ENCODE measurements around the gene ZNF630. TPM values are rescaled to one million over a fixed set of nuclear protein-coding genes. Genes with fewer than 3 reads are reported as not detected.
"Not testable (repeated sequence)": the region's sequence is repeated elsewhere in the genome, so short reads cannot be mapped to it uniquely, and the experiment has no call there.

The ZNF630 gene
- total RNA-seq, 4 donors from 2014 or later = 4.6 to 29.9 (median 14.1) TPM

DNA sequence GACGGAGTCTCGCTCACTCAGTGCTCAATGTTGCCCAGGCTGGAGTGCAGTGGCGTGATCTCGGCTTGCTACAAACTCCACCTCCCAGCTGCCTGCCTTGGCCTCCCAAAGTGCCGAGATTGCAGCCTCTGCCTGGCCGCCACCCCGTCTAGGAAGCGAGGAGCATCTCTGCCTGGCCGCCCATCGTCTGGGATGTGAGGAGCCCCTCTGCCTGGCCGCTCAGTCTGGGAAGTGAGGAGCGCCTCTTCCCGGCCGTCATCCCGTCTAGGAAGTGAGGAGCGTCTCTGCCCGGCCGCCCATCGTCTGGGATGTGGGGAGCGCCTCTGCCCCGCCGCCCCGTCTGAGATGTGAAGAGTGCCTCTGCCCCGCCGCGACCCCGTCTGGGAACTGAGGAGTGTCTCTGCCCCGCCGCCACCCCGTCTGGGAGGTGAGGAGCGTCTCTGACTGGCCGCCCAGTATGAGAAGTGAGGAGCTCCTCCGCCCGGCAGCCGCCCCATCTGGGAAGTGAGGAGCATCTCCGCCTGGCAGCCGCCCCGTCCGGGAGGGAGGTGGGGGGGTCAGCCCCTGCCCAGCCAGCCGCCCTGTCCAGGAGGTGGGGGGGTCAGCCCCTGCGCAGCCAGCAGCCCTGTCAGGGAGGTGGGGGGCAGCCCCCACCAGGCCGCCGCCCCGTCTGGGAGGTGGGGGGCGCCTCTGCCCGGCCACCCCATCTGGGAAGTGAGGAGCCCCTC, 54.7 kb downstream of the ZNF630 start:
- H3K27me3 ChIP-seq; H3K4me3 ChIP-seq; H3K36me3 ChIP-seq; H3K9me3 ChIP-seq; DNase-seq; in situ Hi-C loops (cut with MboI; ENCODE audit: low pct_ligation_motif_present in 1 of 4, low pct_unique_long_range_greater_than_20kb in 1 of 4, low sequenced_read_pairs in 3 of 4); H3K4me1 ChIP-seq; intact Hi-C loops (cut with DNase I; ENCODE audit: low total_unique reads); H3K27ac ChIP-seq: not testable (repeated sequence)
- 95% methylated on average over 31 of the region's 46 CpGs; no CpG with 5 or more reads in 1 of the 2 donors for WGBS, 2 donors (ENCODE audit: low coverage in 1 of 2)

DNA sequence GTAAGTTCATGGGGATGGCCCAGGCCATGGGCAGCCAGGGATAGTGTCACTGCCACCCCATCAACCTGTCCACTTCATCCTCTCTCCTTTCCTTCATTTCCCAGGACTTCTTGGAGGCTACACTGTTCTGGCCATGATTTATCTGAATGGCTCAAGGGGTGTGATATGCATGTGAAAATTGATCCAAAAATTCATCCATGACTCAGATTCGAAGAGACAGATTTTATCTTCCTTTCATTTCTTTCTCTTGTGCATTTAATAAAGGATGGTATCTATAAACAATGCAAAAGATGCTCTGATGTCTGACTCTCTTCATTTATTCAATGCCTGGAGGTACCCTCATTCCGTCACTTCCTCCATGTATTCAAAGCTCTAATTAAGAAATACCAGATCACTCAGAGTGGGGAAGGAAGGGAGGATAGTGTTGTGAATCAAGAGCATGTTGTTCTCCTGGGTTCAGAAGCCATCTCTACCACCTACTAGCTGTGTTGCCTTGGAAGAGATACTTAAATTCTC, 61.9 kb downstream of the ZNF630 start:
- DNase-seq; H3K27ac ChIP-seq; H3K4me1 ChIP-seq; H3K27me3 ChIP-seq; H3K9me3 ChIP-seq; H3K4me3 ChIP-seq; H3K36me3 ChIP-seq; intact Hi-C loops (cut with DNase I; ENCODE audit: low total_unique reads); in situ Hi-C loops (cut with MboI; ENCODE audit: low pct_ligation_motif_present in 1 of 4, low pct_unique_long_range_greater_than_20kb in 1 of 4, low sequenced_read_pairs in 3 of 4): not testable (repeated sequence)
- no CpG with 5 or more reads among the region's 2 CpGs for WGBS, 2 donors (ENCODE audit: low coverage in 1 of 2)

Other genes with a start within 250 kb of the ZNF630 start
- gene ZNF81, start 234.7 kb downstream of the ZNF630 start, total RNA-seq = 10 to 100 TPM in 1 of 4 donors, 1 to 10 TPM in 3; 7.8 to 11.6 (median 8.7) TPM
- gene ZNF182, start 67.7 kb downstream of the ZNF630 start, total RNA-seq = 1 to 10 TPM; 3.7 to 6.8 (median 4.8) TPM
- gene SPACA5, start 64.7 kb downstream of the ZNF630 start, total RNA-seq = not detected
- not detected for gene SPACA5B, start 59.0 kb upstream of the ZNF630 start, total RNA-seq
- gene SSX5, start 125.2 kb upstream of the ZNF630 start, total RNA-seq = not detected
- gene SSX1, start 183.8 kb upstream of the ZNF630 start, total RNA-seq = not detected